Measurements from ENCODE around the gene TMEM39B. TPM values are rescaled to one million over a fixed set of nuclear protein-coding genes. Genes with fewer than 3 reads are reported as not detected.
"Not testable (repeated sequence)": the region's sequence is repeated elsewhere in the genome, so short reads cannot be mapped to it uniquely, and the experiment has no call there.

TMEM39B gene
- total RNA-seq, 4 donors from 2014 or later = 2.6 to 35.8 (median 3.5) TPM

GRCh38 chr1:32144033-32144432 is 71.3 kb downstream of the TMEM39B start:
- intact Hi-C loops (cut with DNase I; ENCODE audit: low total_unique reads) (no loop called here), in situ Hi-C loops (cut with MboI; ENCODE audit: low pct_ligation_motif_present in 1 of 4, low pct_unique_long_range_greater_than_20kb in 1 of 4, low sequenced_read_pairs in 3 of 4) (no loop called here)
- 94 to 98% methylated on average over 3 of the region's 3 CpGs for WGBS, 2 donors (ENCODE audit: low coverage in 1 of 2)
- Histone ChIP-seq H3K36me3 (no peaks in the 10 kb centered on the region), H3K4me1 (peaks cover 6 to 22% (median 10%) of the 10 kb centered on the region in 4 donors), H3K27me3 (no peaks in the 10 kb centered on the region), H3K27ac (no peak overlapping the region), H3K9me3 (no peaks in the 10 kb centered on the region), H3K4me3 (no peak overlapping the region)
- TF ChIP-seq EP300 (IDR thresholded peaks at IDR 0.05; ENCODE audit: low read depth) = no peak
- no peak for TF ChIP-seq POLR2A (IDR thresholded peaks at IDR 0.05)
- TF ChIP-seq CTCF (IDR thresholded peaks at IDR 0.05) = no peak
- TF ChIP-seq POLR2AphosphoS5 (IDR thresholded peaks at IDR 0.05) = no peak
- DNase-seq = no peak

DNA sequence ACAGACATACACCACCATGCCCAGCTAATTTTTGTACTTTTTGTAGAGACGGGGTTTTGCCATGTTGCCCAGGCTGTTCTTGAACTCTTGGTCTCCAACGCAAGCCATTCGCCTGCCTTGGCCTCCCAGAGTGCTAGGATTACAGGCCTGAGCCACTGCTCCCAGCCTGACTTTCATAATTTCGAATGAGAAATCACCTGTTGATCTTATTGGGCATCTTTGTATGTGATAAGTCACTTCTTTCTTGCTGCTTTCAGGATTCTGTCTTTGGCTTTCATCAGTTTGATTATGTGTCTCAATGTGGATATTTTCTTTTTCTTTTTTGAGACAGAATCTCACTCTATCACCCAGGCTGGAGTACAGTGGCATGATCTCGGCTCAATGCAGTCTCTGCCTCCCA is 75.1 kb downstream of the TMEM39B start:
- H3K4me3 ChIP-seq; H3K9me3 ChIP-seq; in situ Hi-C loops (cut with MboI; ENCODE audit: low pct_ligation_motif_present in 1 of 4, low pct_unique_long_range_greater_than_20kb in 1 of 4, low sequenced_read_pairs in 3 of 4); DNase-seq; intact Hi-C loops (cut with DNase I; ENCODE audit: low total_unique reads); H3K36me3 ChIP-seq; H3K27ac ChIP-seq; H3K27me3 ChIP-seq: not testable (repeated sequence)
- peaks cover 10 to 19% (median 11%) of the 10 kb centered on the region in 4 donors for H3K4me1 ChIP-seq
- 95% methylated on average over 5 of the region's 5 CpGs; no CpG with 5 or more reads in 1 of the 2 donors for WGBS, 2 donors (ENCODE audit: low coverage in 1 of 2)

DNA sequence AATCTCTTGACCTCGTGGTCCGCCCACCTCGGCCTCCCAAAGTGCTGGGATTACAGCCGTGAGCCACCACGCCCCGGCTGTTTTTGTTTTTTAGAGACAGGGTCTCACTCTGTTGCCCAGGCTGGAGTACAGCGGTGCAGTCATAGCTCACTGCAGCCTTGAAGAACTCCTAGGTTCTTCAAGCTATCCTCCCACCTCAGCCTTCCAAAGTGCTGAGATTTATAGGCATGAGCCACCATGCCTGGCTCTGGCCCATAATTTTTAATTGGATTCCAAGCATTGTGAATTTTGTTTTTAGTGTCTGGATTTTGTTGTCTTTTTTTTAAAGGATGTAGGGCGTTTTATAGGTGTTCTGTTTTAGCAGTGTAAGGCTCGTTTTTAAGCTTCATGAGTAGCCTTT is 78.1 kb downstream of the TMEM39B start:
- TF ChIP-seq EP300 (IDR thresholded peaks at IDR 0.05; ENCODE audit: low read depth) = no peak
- no peak for TF ChIP-seq POLR2A (IDR thresholded peaks at IDR 0.05)
- TF ChIP-seq POLR2AphosphoS5 (IDR thresholded peaks at IDR 0.05) = no peak
- TF ChIP-seq CTCF (IDR thresholded peaks at IDR 0.05) = no peak
- in situ Hi-C loops (cut with MboI; ENCODE audit: low pct_ligation_motif_present in 1 of 4, low pct_unique_long_range_greater_than_20kb in 1 of 4, low sequenced_read_pairs in 3 of 4) = no loop called here
- Histone ChIP-seq H3K27ac (no peak overlapping the region), H3K4me1 (peaks cover 6 to 14% (median 9%) of the 10 kb centered on the region in 4 donors), H3K27me3 (no peaks in the 10 kb centered on the region), H3K36me3 (no peaks in the 10 kb centered on the region), H3K4me3 (no peak overlapping the region), H3K9me3 (no peaks in the 10 kb centered on the region)
- 90 to 95% methylated on average over 4 to 9 of the region's 9 CpGs for WGBS, 2 donors (ENCODE audit: low coverage in 1 of 2)
- intact Hi-C loops (cut with DNase I; ENCODE audit: low total_unique reads) = no loop called here
- DNase-seq = no peak

- in situ Hi-C loops (cut with MboI; ENCODE audit: low pct_ligation_motif_present in 1 of 4, low pct_unique_long_range_greater_than_20kb in 1 of 4, low sequenced_read_pairs in 3 of 4) = no loop called here
- Histone ChIP-seq H3K9me3 (no peaks in the 10 kb centered on the region), H3K4me1 (peaks cover 6 to 14% (median 9%) of the 10 kb centered on the region in 4 donors), H3K27me3 (no peaks in the 10 kb centered on the region), H3K27ac (no peak overlapping the region), H3K36me3 (no peaks in the 10 kb centered on the region), H3K4me3 (no peak overlapping the region)
- no peak for DNase-seq
- intact Hi-C loops (cut with DNase I; ENCODE audit: low total_unique reads) = no loop called here
- TF ChIP-seq POLR2A (IDR thresholded peaks at IDR 0.05) (no peak), EP300 (IDR thresholded peaks at IDR 0.05; ENCODE audit: low read depth) (no peak), POLR2AphosphoS5 (IDR thresholded peaks at IDR 0.05) (no peak), CTCF (IDR thresholded peaks at IDR 0.05) (no peak)
- WGBS, 2 donors (ENCODE audit: low coverage in 1 of 2) = 74 to 80% methylated on average over 5 of the region's 5 CpGs
These were observed 78.6 kb downstream of the TMEM39B start for GRCh38 chr1:32151319-32151787.

Small RNA genes lying within 50 kb of the gene (small RNA-seq; reads per million reads assigned to genes)
- 0 reads per million in 4 donors for gene MIR5585
- gene RF00017 = 0 reads per million in 4 donors

Other genes with a start within 250 kb of the TMEM39B start
- 100 to 1,000 TPM in 3 of 4 donors, 10 to 100 TPM in 1; 58.9 to 251 (median 195) TPM for gene PTP4A2, start 134.6 kb upstream of the TMEM39B start, total RNA-seq
- gene KHDRBS1, start 59.1 kb upstream of the TMEM39B start, total RNA-seq = 10 to 100 TPM; 49.3 to 83.4 (median 57.1) TPM
- gene KPNA6, start 35.1 kb downstream of the TMEM39B start, total RNA-seq = 10 to 100 TPM; 20.5 to 30.5 (median 25.4) TPM
- gene TXLNA, start 106.7 kb downstream of the TMEM39B start, total RNA-seq = 10 to 100 TPM; 16.5 to 37.3 (median 25.7) TPM
- 1 to 10 TPM in 3 of 4 donors, not detected in 1; 1.2 to 4.0 (median 2.7) TPM for gene CCDC28B, start 127.7 kb downstream of the TMEM39B start, total RNA-seq
- 1 to 10 TPM in 2 of 4 donors, under 1 TPM in 1, not detected in 1; 1.00 to 2.0 (median 1.9) TPM for gene IQCC, start 132.7 kb downstream of the TMEM39B start, total RNA-seq
- gene DCDC2B, start 136.2 kb downstream of the TMEM39B start, total RNA-seq = not detected
- gene TMEM234, start 149.4 kb downstream of the TMEM39B start, total RNA-seq = 100 to 1,000 TPM in 1 of 4 donors, 10 to 100 TPM in 3; 16.5 to 166 (median 22.7) TPM
- 100 to 1,000 TPM in 3 of 4 donors, 10 to 100 TPM in 1; 43.8 to 122 (median 114) TPM for gene EIF3I, start 149.5 kb downstream of the TMEM39B start, total RNA-seq
- gene FAM167B, start 174.3 kb downstream of the TMEM39B start, total RNA-seq = 1 to 10 TPM in 2 of 4 donors, not detected in 2; 1.1 to 1.5 TPM
- 10 to 100 TPM in 1 of 4 donors, 1 to 10 TPM in 2, not detected in 1; 4.5 to 12.3 (median 8.7) TPM for gene LCK, start 178.3 kb downstream of the TMEM39B start, total RNA-seq
- gene HDAC1, start 219.1 kb downstream of the TMEM39B start, total RNA-seq = 100 to 1,000 TPM in 3 of 4 donors, 10 to 100 TPM in 1; 85.2 to 218 (median 174) TPM